ENCODE measurements around the gene GKN2. TPM values are rescaled to one million over a fixed set of nuclear protein-coding genes. Genes with fewer than 3 reads are reported as not detected.

The GKN2 gene
- total RNA-seq, 1 experiment from 2014 or later = not detected

Other genes with a start within 250 kb of the GKN2 start
- 0.27 and 0.52 TPM in 2 replicates for gene ARHGAP25, start 218.1 kb downstream of the GKN2 start, total RNA-seq (2014; rRNA removed; shearing (Covaris generic))
- not detected in 2 replicates for gene BMP10, start 81.5 kb downstream of the GKN2 start, total RNA-seq (2014; rRNA removed; shearing (Covaris generic))
- not detected in 2 replicates for gene GKN1, start 21.7 kb upstream of the GKN2 start, total RNA-seq (2014; rRNA removed; shearing (Covaris generic))
- 28.2 and 38.6 TPM in 2 replicates for gene ANTXR1, start 60.3 kb upstream of the GKN2 start, total RNA-seq (2014; rRNA removed; shearing (Covaris generic))